T-cell (primary cell): ENCODE measurements around the gene FAXDC2. TPM values are rescaled to one million over a fixed set of nuclear protein-coding genes. Genes with fewer than 3 reads are reported as not detected.

Source experiments
- ATAC-seq, 4 experiments: fragments of 200-7000 bp in 3 of 4; fragments of 150-1000 bp in 1 of 4; cut with Tn5 transposase; replicated peaks in 1 of 4; 1 replicate in 3 of 4; 2 replicates in 1 of 4; pipeline ENCODE4 v1.10.0; 2021; ENCODE audit warnings: moderate library complexity in 3 of 4, mild to moderate bottlenecking in 2 of 4, moderate number of reproducible peaks in 1 of 4
- CTCF ChIA-PET, 2 donors: fragments of 300-600 bp; sonication (Branson Sonifier 250); formaldehyde crosslinking; loops; one replicate each; lab custom pipeline; 2022; ENCODE audit warnings: antibody characterized with exemption in 2 of 2; lab: Charles Lee
- POLR2A ChIA-PET, 2 donors: fragments of 300-600 bp; sonication (Branson Sonifier 250); formaldehyde crosslinking; loops; one replicate each; lab custom pipeline; 2022; ENCODE audit warnings: antibody characterized with exemption in 2 of 2; lab: Charles Lee
- DNase-seq, 35 experiments: peaks; one replicate each; pipeline versions ENCODE4 v3.0.0 to v3.0.0-alpha.2; 2013 to 2023
- H3K27ac ChIP-seq: one replicate; pipeline ENCODE4 v1.5.1; 2013; ENCODE audit warnings: low read length
- H3K27me3 ChIP-seq, 2 experiments: replicated peaks in 1 of 2; 1 replicate in 1 of 2; 2 replicates in 1 of 2; pipeline versions ENCODE4 v1.6.1 to v1.7.0; 2013; ENCODE audit warnings: low read length in 1 of 2, mixed read lengths in 1 of 2; ENCODE audit not compliant: control insufficient read depth in 2 of 2, insufficient read depth in 2 of 2; ENCODE audit errors: extremely low read depth in 1 of 2
- H3K36me3 ChIP-seq, 2 donors: 1 replicate in 1 of 2; 2 replicates in 1 of 2; pipeline versions ENCODE4 v1.6.1 to v1.7.0; 2013; ENCODE audit warnings: low read length in 1 of 2; ENCODE audit not compliant: control insufficient read depth in 2 of 2, insufficient read depth in 1 of 2; ENCODE audit errors: extremely low read depth in 1 of 2
- H3K4me1 ChIP-seq, 2 experiments: 1 replicate in 1 of 2; 2 replicates in 1 of 2; pipeline versions ENCODE4 v1.6.1 to v1.7.0; 2013; ENCODE audit warnings: low read length in 2 of 2, mixed read lengths in 1 of 2; ENCODE audit not compliant: insufficient read depth in 2 of 2, control insufficient read depth in 1 of 2; ENCODE audit errors: extremely low read depth in 1 of 2
- H3K4me3 ChIP-seq, 2 donors: 1 replicate in 1 of 2; 2 replicates in 1 of 2; pipeline versions ENCODE4 v1.5.1 to v1.7.0; 2013; ENCODE audit warnings: mild to moderate bottlenecking in 2 of 2, low read length in 1 of 2, moderate library complexity in 1 of 2; ENCODE audit not compliant: control insufficient read depth in 1 of 2; ENCODE audit errors: extremely low read depth in 1 of 2
- H3K9me3 ChIP-seq: 2 replicates; pipeline ENCODE4 v1.7.0; 2013
- H3K27ac Mint-ChIP-seq, 2 donors: one replicate each; pipeline ENCODE4 v1.8.0; 2020 to 2021; ENCODE audit warnings: mild to moderate bottlenecking in 2 of 2, mixed read lengths in 2 of 2
- H3K27me3 Mint-ChIP-seq, 2 donors: one replicate each; pipeline ENCODE4 v1.8.0; 2021 to 2022; ENCODE audit warnings: mixed read lengths in 2 of 2
- H3K36me3 Mint-ChIP-seq: one replicate; pipeline ENCODE4 v1.8.0; 2021; ENCODE audit warnings: mixed read lengths
- H3K4me1 Mint-ChIP-seq, 3 donors: one replicate each; pipeline ENCODE4 v1.8.0; 2020 to 2022; ENCODE audit warnings: mixed read lengths in 3 of 3, mild to moderate bottlenecking in 1 of 3
- H3K4me3 Mint-ChIP-seq, 3 donors: one replicate each; pipeline ENCODE4 v1.8.0; 2020 to 2022; ENCODE audit warnings: mild to moderate bottlenecking in 3 of 3, mixed read lengths in 3 of 3, moderate library complexity in 3 of 3
- H3K9me3 Mint-ChIP-seq, 3 donors: one replicate each; pipeline ENCODE4 v1.8.0; 2020 to 2022; ENCODE audit warnings: mixed read lengths in 3 of 3
- WGBS: methylation state at CpG from one replicate; pipeline ENCODE4 v1.1.5; 2013; ENCODE audit warnings: missing lambda C conversion rate; ENCODE audit not compliant: insufficient coverage; 5-methylcytosine and 5-hydroxymethylcytosine counted together
- total RNA-seq, 35 experiments: library from RNA in 6 of 35; stranded (reverse) in 6 of 35; fragments of 120-200 nt in 1 of 35; gene quantifications; one replicate each; pipeline versions ENCODE4 v1.2.1 to v1.2.4 and lab custom pipeline; 2013 to 2026

Gene FAXDC2
- total RNA-seq, 5 donors from 2014 or later (not counting 1 experiment from before 2014, with no cell fraction given): 0.29 to 0.44 (median 0.38) TPM; not detected in 1

DNA sequence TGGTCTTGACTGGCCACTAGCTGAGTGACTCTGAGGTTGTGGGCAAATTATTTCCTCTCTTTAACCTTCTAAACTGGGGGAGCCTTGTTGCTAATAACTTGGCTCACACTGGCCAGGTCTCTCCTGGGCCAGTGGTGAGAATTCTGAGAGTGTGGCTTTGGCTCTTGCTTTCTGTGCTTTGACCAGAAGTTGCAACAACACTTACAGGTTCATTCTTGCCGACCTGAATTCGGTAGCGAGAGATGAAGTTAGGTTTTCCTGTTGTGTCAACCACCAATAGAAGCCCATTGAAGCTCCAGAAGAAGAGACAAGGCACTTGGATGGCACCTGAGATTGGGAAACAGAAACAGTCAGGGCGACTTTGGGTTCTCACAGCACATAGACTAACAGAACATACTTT is 19.8 kb downstream of the FAXDC2 start:
- no peak overlapping the region for H3K4me3 ChIP-seq
- H3K36me3 ChIP-seq: no peaks in the 10 kb centered on the region
- peaks cover 30 to 32% of the 10 kb centered on the region in 2 experiments for H3K4me1 ChIP-seq
- H3K36me3 Mint-ChIP-seq: peaks cover 4% of the 10 kb centered on the region
- peaks cover 37 to 57% (median 51%) of the 10 kb centered on the region in 3 donors for H3K4me1 Mint-ChIP-seq
- no CpG with 5 or more reads among the region's 4 CpGs for whole genome bisulfite sequencing
- ChIA-PET POLR2A (no interaction called here), CTCF (no interaction called here)
- no peak for DNase-seq
- no peaks in the 10 kb centered on the region for H3K27me3 Mint-ChIP-seq
- H3K27ac Mint-ChIP-seq: peak overlapping the region; percentile 91 to 94
- no peaks in the 10 kb centered on the region for H3K9me3 Mint-ChIP-seq
- no peak for ATAC-seq
- H3K9me3 ChIP-seq: no peaks in the 10 kb centered on the region
- H3K27ac ChIP-seq: peak overlapping the region; percentile 1
- H3K4me3 Mint-ChIP-seq: peak overlapping the region in 1 of 3 donors; percentile 68
- no peaks in the 10 kb centered on the region for H3K27me3 ChIP-seq

DNA sequence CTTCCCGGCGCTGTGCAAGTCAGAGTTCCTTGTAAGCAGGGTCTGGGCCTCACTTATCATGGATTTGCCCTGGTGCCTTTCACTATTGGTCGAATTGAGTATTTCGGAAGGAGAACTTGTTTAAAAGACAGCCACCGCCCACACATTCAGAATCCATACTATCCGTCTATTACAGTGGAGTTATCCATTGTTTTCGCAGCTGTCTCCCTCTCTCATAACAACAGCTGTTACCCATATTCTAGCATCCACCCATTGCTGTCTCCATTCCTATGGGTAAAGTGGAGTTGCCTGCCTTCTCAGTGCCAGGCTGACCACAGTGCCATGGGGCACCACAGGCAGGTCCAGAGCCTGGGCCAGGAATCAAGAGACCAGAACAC is 20.2 kb downstream of the FAXDC2 start:
- H3K9me3 Mint-ChIP-seq: no peaks in the 10 kb centered on the region
- H3K27me3 Mint-ChIP-seq: no peaks in the 10 kb centered on the region
- POLR2A ChIA-PET: no interaction called here
- H3K27ac Mint-ChIP-seq: peak overlapping the region; percentile 91 to 94
- CTCF ChIA-PET: interaction anchor here in 1 of 2 donors (0.6 kb wide), 1 partner anchor 101 kb away, joined by 3 read pairs; no protein-coding TSS in a partner anchor
- Histone ChIP-seq H3K36me3 (no peaks in the 10 kb centered on the region), H3K4me1 (peaks cover 30 to 32% of the 10 kb centered on the region in 2 experiments), H3K9me3 (no peaks in the 10 kb centered on the region), H3K27me3 (no peaks in the 10 kb centered on the region), H3K27ac (peak overlapping the region; percentile 70), H3K4me3 (peak overlapping the region in 1 of 2 donors; percentile 48)
- peaks cover 5% of the 10 kb centered on the region for H3K36me3 Mint-ChIP-seq
- DNase-seq: peak in 1 of 35 experiments; percentile 6
- peak overlapping the region in 2 of 3 donors; percentile 31 to 68 for H3K4me3 Mint-ChIP-seq
- peaks cover 37 to 59% (median 52%) of the 10 kb centered on the region in 3 donors for H3K4me1 Mint-ChIP-seq
- WGBS: 38% methylated on average over 2 of the region's 7 CpGs
- ATAC-seq: no peak

DNA sequence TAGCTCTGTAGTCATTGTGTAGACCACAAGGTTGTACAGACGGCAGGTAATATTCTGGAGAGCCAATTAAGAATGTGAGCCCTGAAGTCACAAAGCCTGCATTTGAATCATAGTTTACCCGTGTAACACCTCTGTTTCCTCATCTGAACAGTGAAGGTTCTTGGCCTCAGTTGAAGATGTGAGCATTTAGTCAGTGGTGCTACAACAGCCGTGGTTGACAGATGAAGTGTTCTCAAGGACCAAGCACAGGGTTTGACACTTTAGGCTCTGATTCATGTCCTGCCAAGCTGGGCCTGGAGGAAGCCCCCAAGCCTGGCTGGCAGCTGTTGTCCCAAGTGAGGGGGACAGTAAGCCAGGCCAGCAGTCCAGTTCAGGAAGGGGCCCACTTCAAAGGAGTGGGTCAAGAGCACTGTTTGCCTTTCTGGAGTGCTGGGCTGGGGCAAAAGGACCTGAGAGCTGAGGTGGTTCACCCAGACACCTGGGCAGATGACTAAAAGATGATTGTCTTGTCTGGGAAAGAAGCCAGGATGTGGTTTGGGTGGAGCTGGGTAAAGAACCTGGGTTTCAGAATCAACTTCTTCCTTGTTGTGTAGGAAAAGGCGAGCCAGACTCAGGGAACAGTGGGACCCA is 20.7 kb downstream of the FAXDC2 start:
- 33% methylated on average over 4 of the region's 4 CpGs for WGBS
- Histone ChIP-seq H3K36me3 (no peaks in the 10 kb centered on the region), H3K4me1 (peaks cover 30 to 32% of the 10 kb centered on the region in 2 experiments), H3K27ac (peak overlapping the region; percentile 70), H3K4me3 (peak overlapping the region in 1 of 2 donors; percentile 48), H3K27me3 (no peaks in the 10 kb centered on the region), H3K9me3 (no peaks in the 10 kb centered on the region)
- Mint-ChIP-seq H3K27ac (peak overlapping the region; percentile 91 to 94), H3K27me3 (no peaks in the 10 kb centered on the region), H3K36me3 (peaks cover 5% of the 10 kb centered on the region), H3K4me1 (peaks cover 36 to 57% (median 49%) of the 10 kb centered on the region in 3 donors), H3K9me3 (no peaks in the 10 kb centered on the region), H3K4me3 (peak overlapping the region in 2 of 3 donors; percentile 31 to 68)
- CTCF ChIA-PET: interaction anchor here in 1 of 2 donors (0.6 kb wide), 1 partner anchor 101 kb away, joined by 3 read pairs; no protein-coding TSS in a partner anchor
- ATAC-seq (peak; percentile 73 to 79 (median 79)), DNase-seq (peak in 15 of 35 experiments; percentile 3 to 59 (median 11))
- POLR2A ChIA-PET: no interaction called here

DNA sequence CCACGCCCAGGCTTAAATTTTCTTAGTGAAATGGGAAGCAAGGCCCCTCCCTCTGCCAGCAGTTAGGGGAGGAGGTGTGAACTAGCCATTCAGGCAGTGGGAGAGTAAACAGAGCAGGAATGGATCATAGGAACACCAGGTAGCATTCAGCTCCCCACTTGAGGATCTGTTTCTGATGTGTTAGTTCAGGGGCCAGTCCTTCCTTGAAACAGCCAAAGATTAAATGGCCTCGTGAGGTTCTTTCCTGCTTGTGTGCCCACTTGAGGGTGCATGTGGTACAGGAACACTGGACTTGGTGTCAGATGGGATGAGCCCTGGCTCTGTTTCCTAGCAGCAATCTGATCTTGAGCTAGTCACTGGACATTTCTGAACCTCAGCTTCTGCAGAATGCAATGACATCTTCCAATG is 21.2 kb downstream of the FAXDC2 start:
- Histone ChIP-seq H3K4me3 (no peak overlapping the region), H3K36me3 (peaks cover 0 to 4% of the 10 kb centered on the region in 2 donors), H3K27ac (peak overlapping the region; percentile 70), H3K4me1 (peaks cover 27 to 32% of the 10 kb centered on the region in 2 experiments), H3K27me3 (no peaks in the 10 kb centered on the region), H3K9me3 (no peaks in the 10 kb centered on the region)
- Mint-ChIP-seq H3K9me3 (no peaks in the 10 kb centered on the region), H3K36me3 (peaks cover 5% of the 10 kb centered on the region), H3K4me1 (peaks cover 34 to 52% (median 44%) of the 10 kb centered on the region in 3 donors), H3K4me3 (peak overlapping the region in 1 of 3 donors; percentile 68), H3K27ac (peak overlapping the region; percentile 91 to 94), H3K27me3 (no peaks in the 10 kb centered on the region)
- CTCF ChIA-PET: no interaction called here
- DNase-seq (peak in 1 of 35 experiments; percentile 9), ATAC-seq (no peak)
- 75% methylated on average over 1 of the region's 2 CpGs for WGBS
- POLR2A ChIA-PET: no interaction called here

DNA sequence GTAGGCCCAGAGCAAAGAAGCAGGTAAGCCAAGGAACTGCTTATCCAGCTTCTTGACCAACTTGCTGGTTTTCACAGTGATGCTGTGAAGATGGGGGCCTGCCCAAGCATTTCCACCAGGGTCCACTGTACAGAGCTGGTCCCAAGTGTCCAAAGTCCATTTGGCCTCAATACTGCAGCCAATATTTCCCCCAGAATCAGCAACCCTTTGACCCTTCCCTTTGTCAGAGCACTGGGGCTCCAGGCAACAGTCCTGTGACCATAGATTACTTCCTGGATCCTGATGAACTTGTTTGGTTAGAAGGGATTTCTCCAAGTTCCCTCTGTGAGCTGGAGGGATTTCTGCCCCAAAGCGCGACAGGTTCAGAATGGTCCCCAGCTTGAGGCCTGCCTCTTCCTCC is 26.3 kb downstream of the FAXDC2 start:
- Histone ChIP-seq H3K4me1 (peaks cover 9 to 29% of the 10 kb centered on the region in 2 experiments), H3K4me3 (no peak overlapping the region), H3K9me3 (no peaks in the 10 kb centered on the region), H3K27me3 (no peaks in the 10 kb centered on the region), H3K36me3 (peaks cover 0 to 12% of the 10 kb centered on the region in 2 donors), H3K27ac (no peak overlapping the region)
- H3K27me3 Mint-ChIP-seq: no peaks in the 10 kb centered on the region
- peaks cover 16 to 40% (median 37%) of the 10 kb centered on the region in 3 donors for H3K4me1 Mint-ChIP-seq
- H3K27ac Mint-ChIP-seq: no peak overlapping the region
- ChIA-PET POLR2A (interaction anchor here in 1 of 2 donors (0.6 to 0.7 kb wide), 2 partner anchors 10 to 25 kb away, joined by 3 to 4 read pairs; no protein-coding TSS in a partner anchor), CTCF (no interaction called here)
- no peaks in the 10 kb centered on the region for H3K9me3 Mint-ChIP-seq
- H3K36me3 Mint-ChIP-seq: peaks cover 13% of the 10 kb centered on the region
- DNase-seq (no peak), ATAC-seq (no peak)
- no CpG with 5 or more reads among the region's 2 CpGs for WGBS
- no peak overlapping the region for H3K4me3 Mint-ChIP-seq

DNA sequence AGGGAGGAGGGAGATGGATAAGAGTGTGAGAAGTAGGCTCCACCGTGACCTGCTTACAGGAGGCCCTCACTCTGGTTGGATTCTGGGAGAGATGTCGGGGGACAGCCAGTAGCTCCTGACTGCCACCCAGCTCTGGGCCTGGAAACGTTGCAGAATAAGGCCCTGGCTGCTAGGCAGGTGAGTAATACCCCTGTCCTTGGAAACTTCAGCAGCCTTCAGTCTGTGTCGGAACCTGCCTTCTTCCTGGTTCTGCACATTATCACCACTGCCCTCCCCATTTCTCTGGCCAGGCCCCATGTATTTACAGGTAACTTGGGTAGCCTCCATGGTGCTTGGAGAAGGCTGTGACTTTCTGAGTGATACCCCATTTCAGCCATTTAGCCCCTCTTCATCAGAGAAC is 26.8 kb downstream of the FAXDC2 start:
- WGBS: 96% methylated on average over 3 of the region's 4 CpGs
- CTCF ChIA-PET: no interaction called here

More for the DNA sequence above, 26.8 kb downstream of the FAXDC2 start:
- peaks cover 13% of the 10 kb centered on the region for H3K36me3 Mint-ChIP-seq
- Histone ChIP-seq H3K9me3 (no peaks in the 10 kb centered on the region), H3K27ac (no peak overlapping the region), H3K27me3 (no peaks in the 10 kb centered on the region), H3K36me3 (peaks cover 0 to 12% of the 10 kb centered on the region in 2 donors), H3K4me3 (no peak overlapping the region), H3K4me1 (peaks cover 8 to 25% of the 10 kb centered on the region in 2 experiments)
- H3K9me3 Mint-ChIP-seq: no peaks in the 10 kb centered on the region
- DNase-seq (no peak), ATAC-seq (no peak)
- H3K27me3 Mint-ChIP-seq: no peaks in the 10 kb centered on the region
- H3K4me3 Mint-ChIP-seq: no peak overlapping the region
- H3K4me1 Mint-ChIP-seq: peaks cover 12 to 40% (median 39%) of the 10 kb centered on the region in 3 donors
- H3K27ac Mint-ChIP-seq: no peak overlapping the region
- POLR2A ChIA-PET: interaction anchor here in 1 of 2 donors (0.6 kb wide), 1 partner anchor 25 kb away, joined by 3 read pairs; no protein-coding TSS in a partner anchor
